K562 (cell line): ENCODE measurements around the gene B4GALNT4. TPM values are rescaled to one million over a fixed set of nuclear protein-coding genes. Genes with fewer than 3 reads are reported as not detected.
A peak's percentile ranks its signal among the peaks of the same experiment; 100 is the strongest.

Experiments used
- ARID1B ChIP-seq: fragments of 450-650 bp; IDR thresholded peaks from 2 replicates; pipeline ENCODE4 v1.6.1; 2016; ENCODE audit warnings: antibody characterized with exemption, mild to moderate bottlenecking, inconsistent platforms
- CBX1 ChIP-seq: sonication (generic); IDR thresholded peaks from 2 replicates; pipeline ENCODE4 v1.6.1; 2016; ENCODE audit warnings: antibody characterized with exemption, low read depth, mild to moderate bottlenecking
- CXXC5 ChIP-seq: fragments of 250-450 bp; sonication (Bioruptor Pico); IDR thresholded peaks from 2 replicates; pipeline ENCODE4 v1.8.0; 2022; ENCODE audit warnings: inconsistent platforms, mild to moderate bottlenecking, moderate library complexity
- ESRRA ChIP-seq: fragments of 450-650 bp; IDR thresholded peaks from 2 replicates; pipeline ENCODE4 v1.6.1; 2014; ENCODE audit warnings: low read depth, mild to moderate bottlenecking, moderate library complexity, borderline replicate concordance
- GABPA ChIP-seq: fragments of 200-800 bp; sonication (Bioruptor generic); conservative IDR thresholded peaks from 2 replicates; pipeline ENCODE4 v1.6.1; 2016; ENCODE audit warnings: low read depth, missing genetic modification characterization, missing compliant biosample characterization
- GABPB2 ChIP-seq: fragments of 250-450 bp; sonication (Bioruptor Pico); conservative IDR thresholded peaks from 2 replicates; pipeline ENCODE4 v1.5.1; 2021; ENCODE audit warnings: mild to moderate bottlenecking
- HDAC1 ChIP-seq, 2 experiments: fragments of 450-650 bp; IDR thresholded peaks; 2 replicates each; pipeline ENCODE4 v1.6.1; 2016 to 2017; ENCODE audit warnings: inconsistent platforms in 1 of 2, mild to moderate bottlenecking in 1 of 2, moderate library complexity in 1 of 2
- IRF1 ChIP-seq: sonication (generic); formaldehyde crosslinking; IDR thresholded peaks from 2 replicates; pipeline ENCODE4 v1.8.0; 2022; ENCODE audit warnings: missing genetic modification reagents, mild to moderate bottlenecking, borderline replicate concordance
- KLF16 ChIP-seq: IDR thresholded peaks from 2 replicates; pipeline ENCODE4 v1.6.1; 2016; ENCODE audit warnings: antibody characterized with exemption
- L3MBTL2 ChIP-seq: fragments of 450-650 bp; IDR thresholded peaks from 2 replicates; pipeline ENCODE4 v1.6.1; 2016; ENCODE audit warnings: mild to moderate bottlenecking, moderate library complexity
- MAFG ChIP-seq: fragments of 450-650 bp; conservative IDR thresholded peaks from 2 replicates; pipeline ENCODE4 v1.6.1; 2016; ENCODE audit warnings: missing genetic modification characterization, missing compliant biosample characterization
- NCOA1 ChIP-seq: fragments of 450-650 bp; IDR thresholded peaks from 2 replicates; pipeline ENCODE4 v1.6.1; 2016; ENCODE audit warnings: low read depth
- PML ChIP-seq: IDR thresholded peaks from 2 replicates; pipeline ENCODE4 v1.6.1; 2012; ENCODE audit warnings: low read length, inconsistent platforms
- RAD51 ChIP-seq: fragments of 450-650 bp; IDR thresholded peaks from 2 replicates; pipeline ENCODE4 v1.7.1; 2016; ENCODE audit warnings: low read depth, mild to moderate bottlenecking, borderline replicate concordance
- SAFB ChIP-seq: fragments of 200-400 bp; formaldehyde crosslinking; IDR thresholded peaks from 2 replicates; pipeline ENCODE4 v1.6.1; 2017; ENCODE audit warnings: low read depth, low read length, borderline replicate concordance
- SMARCE1 ChIP-seq: fragments of 450-650 bp; IDR thresholded peaks from 2 replicates; pipeline ENCODE4 v1.7.1; 2016; ENCODE audit warnings: mild to moderate bottlenecking
- SNIP1 ChIP-seq: fragments of 450-650 bp; IDR thresholded peaks from 2 replicates; pipeline ENCODE4 v1.7.1; 2017; ENCODE audit warnings: low read depth, mild to moderate bottlenecking
- TCF7 ChIP-seq: sonication (generic); IDR thresholded peaks from 2 replicates; pipeline ENCODE4 v1.6.1; 2016; ENCODE audit warnings: antibody characterized with exemption, borderline replicate concordance
- TCFL5 ChIP-seq: fragments of 250-450 bp; sonication (Bioruptor Pico); conservative IDR thresholded peaks from 2 replicates; pipeline ENCODE4 v1.6.1; 2021; ENCODE audit warnings: mild to moderate bottlenecking, moderate library complexity, matching md5 sums
- USF1 ChIP-seq: sonication (generic); formaldehyde crosslinking; IDR thresholded peaks from 2 replicates; pipeline ENCODE4 v1.9.0; 2022; ENCODE audit warnings: mild to moderate bottlenecking, missing genetic modification reagents
- WHSC1 ChIP-seq: IDR thresholded peaks from one replicate; pipeline ENCODE4 v1.6.1; 2012; ENCODE audit warnings: low read length, control low read depth, inconsistent platforms
- ZBED1 ChIP-seq: IDR thresholded peaks from 2 replicates; pipeline ENCODE4 v1.6.1; 2014
- ZBTB2 ChIP-seq: fragments of 450-650 bp; IDR thresholded peaks from 2 replicates; pipeline ENCODE4 v1.6.1; 2016; ENCODE audit warnings: antibody characterized with exemption
- ZFX ChIP-seq: sonication (generic); formaldehyde crosslinking; IDR thresholded peaks from 2 replicates; pipeline ENCODE4 v1.8.0; 2022; ENCODE audit warnings: mild to moderate bottlenecking, missing genetic modification reagents, moderate library complexity
- ZKSCAN1 ChIP-seq: fragments of 150-350 bp; IDR thresholded peaks from 2 replicates; pipeline ENCODE4 v1.6.1; 2016; ENCODE audit warnings: low read depth, low read length
- polyA plus RNA-seq, 8 experiments: library from polyadenylated mRNA; depleted of rRNA in 4 of 8; stranded (reverse) in 5 of 8; unstranded in 3 of 8; fragments of >200 nt; fragmentation: Nextera tagmentation in 2 of 8; fragmentation: Illumina TruSeq in 1 of 8; extraction: Ambion mirVana in 2 of 8; extraction: Trizol in 1 of 8; gene quantifications; 2 replicates each; pipeline versions ENCODE4 v1.2.1 to v1.2.3, GENCODE V29; 2011 to 2014; ENCODE audit warnings: inconsistent platforms in 1 of 8, missing spikeins in 1 of 8
- total RNA-seq, 7 experiments: library from RNA; depleted of rRNA in 6 of 7; stranded (reverse); fragments of >200 nt in 6 of 7; fragmentation: Illumina TruSeq in 2 of 7; extraction: Trizol in 2 of 7; gene quantifications; 2 replicates each; pipeline versions ENCODE4 v1.2.1 to v1.2.3, GENCODE V29; 2011 to 2021; ENCODE audit warnings: low replicate concordance in 1 of 7
- TF ChIP-seq, protein P1 (sequence below): sonication (generic); formaldehyde crosslinking; IDR thresholded peaks from 2 replicates; pipeline ENCODE4 v1.8.1; 2023; ENCODE audit warnings: mild to moderate bottlenecking, missing genetic modification reagents, moderate library complexity
- TF ChIP-seq, protein P2 (sequence below): fragments of 450-650 bp; IDR thresholded peaks from 2 replicates; pipeline ENCODE4 v1.6.1; 2018; ENCODE audit warnings: mild to moderate bottlenecking, low read depth; ENCODE audit not compliant: partially characterized antibody

The B4GALNT4 gene
- total and polyA plus RNA-seq, 9 of the 15 experiments (the other 6 are each of a cell fraction or from before 2014, with no cell fraction given) = 0.20 to 37.1 (median 10.8) TPM; not detected in 1

DNA sequence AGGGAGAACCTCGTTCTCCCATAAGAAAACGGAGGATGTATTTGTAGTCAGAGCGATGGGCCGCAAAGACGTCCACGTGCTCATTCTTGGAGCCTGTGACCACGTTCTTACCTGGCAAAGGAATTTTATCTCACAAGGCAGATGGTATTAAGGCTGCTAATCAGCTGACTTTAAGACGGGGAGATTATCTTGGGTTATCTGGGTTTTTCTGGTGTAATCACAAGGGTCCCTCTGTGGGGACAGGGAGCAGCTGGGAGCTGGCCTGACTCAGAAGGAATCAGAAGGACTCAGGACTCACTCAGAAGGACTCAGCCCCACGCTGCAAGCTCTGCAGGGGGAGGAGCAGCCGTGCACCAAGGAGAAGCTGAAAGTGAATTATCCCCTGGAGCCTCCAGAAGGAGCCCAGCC lies 53.0 kb downstream of the B4GALNT4 start (continued):
- no peak for TF ChIP-seq GABPA (tag)
- TF ChIP-seq WHSC1 = no peak
- TF ChIP-seq CBX1 = no peak
- peak; percentile 77 for TF ChIP-seq CXXC5 (CRISPR knock-in tag)
- no peak for TF ChIP-seq ZBED1
- TF ChIP-seq IRF1 (CRISPR knock-in tag) = no peak
- TF ChIP-seq ZBTB2 = 0 out of 2 replicates have a peak, but pooled peaks have one; percentile 26
- TF ChIP-seq ARID1B = peak; percentile 88
- no peak for TF ChIP-seq HDAC1 (IDR thresholded peaks at IDR 0.05)
- TF ChIP-seq SAFB = no peak
- TF ChIP-seq, protein P1, sequence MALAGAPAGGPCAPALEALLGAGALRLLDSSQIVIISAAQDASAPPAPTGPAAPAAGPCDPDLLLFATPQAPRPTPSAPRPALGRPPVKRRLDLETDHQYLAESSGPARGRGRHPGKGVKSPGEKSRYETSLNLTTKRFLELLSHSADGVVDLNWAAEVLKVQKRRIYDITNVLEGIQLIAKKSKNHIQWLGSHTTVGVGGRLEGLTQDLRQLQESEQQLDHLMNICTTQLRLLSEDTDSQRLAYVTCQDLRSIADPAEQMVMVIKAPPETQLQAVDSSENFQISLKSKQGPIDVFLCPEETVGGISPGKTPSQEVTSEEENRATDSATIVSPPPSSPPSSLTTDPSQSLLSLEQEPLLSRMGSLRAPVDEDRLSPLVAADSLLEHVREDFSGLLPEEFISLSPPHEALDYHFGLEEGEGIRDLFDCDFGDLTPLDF (CRISPR knock-in tag) = no peak
- TF ChIP-seq SNIP1 = no peak
- peak; percentile 82; the same call in 1 of the 2 replicates for TF ChIP-seq PML
- TF ChIP-seq USF1 = no peak
- TF ChIP-seq TCFL5 = no peak
- no peak for TF ChIP-seq MAFG (tag)
- no peak for TF ChIP-seq ESRRA
- 0 out of 2 replicates have a peak, but pooled peaks have one; percentile 15 for TF ChIP-seq NCOA1
- peak; percentile 94 for TF ChIP-seq L3MBTL2
- TF ChIP-seq TCF7 = no peak
- TF ChIP-seq ZFX (CRISPR knock-in tag) = peak; percentile 86
- TF ChIP-seq RAD51 = 0 out of 2 replicates have a peak, but pooled peaks have one; percentile 23
- TF ChIP-seq, protein P2, sequence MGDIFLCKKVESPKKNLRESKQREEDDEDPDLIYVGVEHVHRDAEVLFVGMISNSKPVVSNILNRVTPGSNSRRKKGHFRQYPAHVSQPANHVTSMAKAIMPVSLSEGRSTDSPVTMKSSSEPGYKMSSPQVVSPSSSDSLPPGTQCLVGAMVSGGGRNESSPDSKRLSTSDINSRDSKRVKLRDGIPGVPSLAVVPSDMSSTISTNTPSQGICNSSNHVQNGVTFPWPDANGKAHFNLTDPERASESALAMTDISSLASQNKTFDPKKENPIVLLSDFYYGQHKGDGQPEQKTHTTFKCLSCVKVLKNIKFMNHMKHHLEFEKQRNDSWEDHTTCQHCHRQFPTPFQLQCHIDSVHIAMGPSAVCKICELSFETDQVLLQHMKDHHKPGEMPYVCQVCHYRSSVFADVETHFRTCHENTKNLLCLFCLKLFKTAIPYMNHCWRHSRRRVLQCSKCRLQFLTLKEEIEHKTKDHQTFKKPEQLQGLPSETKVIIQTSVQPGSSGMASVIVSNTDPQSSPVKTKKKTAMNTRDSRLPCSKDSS = no peak
- peak; percentile 85 for TF ChIP-seq KLF16
- peak; percentile 78; the same call in 1 of the 2 replicates for TF ChIP-seq SMARCE1
- no peak for TF ChIP-seq GABPB2 (CRISPR knock-in tag)
- TF ChIP-seq ZKSCAN1 = no peak
